NCI-H128 (cell line): ENCODE data around the gene PKDREJ.

Experiments
- DNase-seq: peaks from one replicate; lab custom pipeline; 2025; ENCODE audit not compliant: unreplicated experiment; lab: John Stamatoyannopoulos, UW

The PKDREJ gene

GRCh38 chr22:46290121-46290842 is 27.1 kb upstream of the PKDREJ start:
- no peak for DNase-seq

GRCh38 chr22:46289244-46289891 is 26.2 kb upstream of the PKDREJ start:
- DNase-seq: no peak

GRCh38 chr22:46288846-46289243 is 25.7 kb upstream of the PKDREJ start:
- no peak for DNase-seq

GRCh38 chr22:46287873-46288751 is 25.0 kb upstream of the PKDREJ start:
- no peak for DNase-seq

GRCh38 chr22:46286941-46287872 is 24.1 kb upstream of the PKDREJ start:
- DNase-seq: no peak

- DNase-seq: no peak
Observed at GRCh38 chr22:46286006-46286405, 22.9 kb upstream of the PKDREJ start.

GRCh38 chr22:46281866-46282678 is 18.9 kb upstream of the PKDREJ start:
- no peak for DNase-seq

GRCh38 chr22:46280999-46281623 is 18.0 kb upstream of the PKDREJ start:
- DNase-seq: no peak

- no peak for DNase-seq
Observed at GRCh38 chr22:46280063-46280817, 17.1 kb upstream of the PKDREJ start.

- no peak for DNase-seq
Observed at GRCh38 chr22:46278656-46279645, 15.8 kb upstream of the PKDREJ start.

- no peak for DNase-seq
Observed at GRCh38 chr22:46276563-46276962, 13.4 kb upstream of the PKDREJ start.

GRCh38 chr22:46275455-46276122 is 12.4 kb upstream of the PKDREJ start:
- DNase-seq: no peak

- no peak for DNase-seq
Observed at GRCh38 chr22:46274381-46274780, 11.2 kb upstream of the PKDREJ start.

- no peak for DNase-seq
Observed at GRCh38 chr22:46273432-46274148, 10.4 kb upstream of the PKDREJ start.

GRCh38 chr22:46272762-46273431 is 9.8 kb upstream of the PKDREJ start:
- no peak for DNase-seq

- DNase-seq: no peak
Observed at GRCh38 chr22:46272196-46272595, 9.1 kb upstream of the PKDREJ start.
